SIG-M5 treated with dmso at 0.1 percent for 504 hours (cell line): Measurements from ENCODE around the gene NDUFA9.

ENCODE experiments used
- DNase-seq: peaks from one replicate; lab custom pipeline; 2025; ENCODE audit not compliant: unreplicated experiment; lab: John Stamatoyannopoulos, UW

NDUFA9 gene

DNA sequence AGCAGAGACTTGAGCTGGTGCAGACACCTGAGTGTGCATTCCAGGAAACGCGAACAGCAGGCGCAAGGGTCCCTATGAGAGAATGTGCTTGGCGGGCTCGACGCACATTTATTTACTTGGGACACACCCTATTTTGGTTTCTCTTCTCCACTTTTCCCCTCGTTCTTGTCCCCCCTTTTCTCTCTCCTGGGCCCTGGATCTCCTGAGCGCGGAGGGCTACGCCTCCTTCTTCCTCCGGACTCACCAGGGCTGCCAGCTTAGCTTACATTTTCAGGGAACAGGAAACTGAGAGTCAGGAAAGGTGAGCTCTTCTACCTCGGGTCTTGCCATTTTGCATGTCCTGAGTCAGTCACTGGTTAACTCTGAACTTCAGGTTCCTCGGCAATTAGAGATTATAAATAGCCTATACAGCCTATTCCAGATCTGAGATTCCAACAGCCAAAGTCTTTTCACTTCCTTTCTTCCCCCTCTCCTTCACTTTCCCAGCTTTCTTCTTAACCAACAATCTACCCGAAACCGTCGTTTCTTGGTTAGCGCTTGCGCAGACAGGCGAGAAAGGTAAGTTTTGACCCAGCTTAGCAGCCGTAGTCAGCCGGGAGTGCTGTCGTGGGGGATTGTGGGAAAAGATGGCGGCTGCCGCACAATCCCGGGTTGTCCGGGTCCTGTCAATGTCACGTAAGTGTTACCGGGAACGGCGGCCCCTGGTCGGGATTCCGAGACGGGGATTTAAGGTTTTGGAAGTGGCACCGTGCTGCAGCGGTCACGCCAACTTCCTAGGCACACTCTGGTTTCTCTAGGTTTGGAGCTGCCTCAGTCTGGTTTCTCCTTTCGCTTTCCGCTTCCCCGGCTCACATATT is at the start of gene NDUFA9, which contains the start of gene AKAP3:
Gene NDUFA9, plus strand, starts transcription at position 614 of the 857 bp plus-strand sequence. Its CDS starts 13 bp downstream, at position 627.
Gene AKAP3, minus strand, starts transcription at position 551 of the 857 bp plus-strand sequence. CDS start 10,855 bp downstream, outside the sequence.
- DNase-seq: peak; percentile 78

- no peak for DNase-seq
Observed at GRCh38 chr12:4603421-4603820, 45.5 kb upstream of the NDUFA9 start.

GRCh38 chr12:4603946-4604345 is 45.0 kb upstream of the NDUFA9 start:
- DNase-seq: no peak

DNA sequence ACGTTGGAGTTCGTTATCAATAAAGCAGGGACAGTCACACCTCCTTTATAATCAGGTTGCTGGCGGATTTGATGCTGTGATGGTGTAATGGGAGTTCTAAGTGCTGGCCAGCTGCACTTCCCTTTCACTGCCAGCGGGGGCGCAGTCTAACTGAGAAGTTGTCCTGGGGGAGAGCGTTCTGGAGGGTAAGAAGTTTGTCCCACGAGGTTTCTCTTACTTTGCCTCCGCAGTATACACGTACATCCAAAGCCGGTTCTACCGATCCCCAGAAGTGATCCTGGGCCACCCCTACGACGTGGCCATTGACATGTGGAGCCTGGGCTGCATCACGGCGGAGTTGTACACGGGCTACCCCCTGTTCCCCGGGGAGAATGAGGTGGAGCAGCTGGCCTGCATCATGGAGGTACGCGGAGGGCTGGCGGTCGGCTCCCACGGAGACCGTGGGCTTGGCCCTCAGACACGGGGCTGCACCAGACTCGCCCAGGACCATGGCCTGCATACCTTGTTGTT is 44.2 kb upstream of the NDUFA9 start:
- DNase-seq: peak; percentile 93

DNA sequence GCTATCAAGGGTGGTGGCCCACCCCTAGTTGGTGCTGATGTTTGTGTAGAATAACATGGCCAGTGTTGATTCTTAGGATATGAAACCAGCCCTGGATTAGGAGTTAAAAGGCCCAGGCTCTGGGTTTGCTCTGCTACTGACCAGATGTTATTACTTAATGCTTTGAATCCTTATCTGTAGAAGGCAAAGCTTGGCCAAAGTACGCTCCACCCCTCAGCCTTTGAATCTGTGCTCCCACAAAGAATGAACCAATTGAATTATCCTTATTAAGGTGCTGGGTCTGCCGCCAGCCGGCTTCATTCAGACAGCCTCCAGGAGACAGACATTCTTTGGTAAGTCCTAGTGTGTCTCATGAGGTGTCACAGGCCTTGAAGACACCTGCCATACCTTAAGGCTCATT is 41.9 kb upstream of the NDUFA9 start:
- no peak for DNase-seq

- DNase-seq: no peak
Observed at GRCh38 chr12:4609071-4609470, 39.8 kb upstream of the NDUFA9 start.

DNA sequence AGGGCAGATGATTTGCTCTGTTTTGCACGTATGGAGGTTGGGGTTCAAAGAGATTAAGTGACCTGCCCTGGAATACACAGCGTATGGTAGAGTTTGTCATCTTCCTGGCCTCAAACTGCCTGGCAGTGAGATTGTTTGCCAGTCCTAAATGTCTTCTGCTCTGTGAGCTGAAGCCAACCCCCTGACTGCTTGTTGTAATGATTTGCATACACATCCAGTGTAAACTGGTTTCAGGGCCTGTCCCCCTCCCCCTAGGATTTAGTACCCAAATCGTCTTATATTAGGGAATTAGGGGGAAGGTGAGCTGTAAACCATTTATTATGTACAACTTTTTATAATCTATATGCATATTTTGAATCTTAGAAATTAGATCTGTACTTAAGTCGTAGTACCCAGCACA is 38.4 kb upstream of the NDUFA9 start:
- no peak for DNase-seq

DNA sequence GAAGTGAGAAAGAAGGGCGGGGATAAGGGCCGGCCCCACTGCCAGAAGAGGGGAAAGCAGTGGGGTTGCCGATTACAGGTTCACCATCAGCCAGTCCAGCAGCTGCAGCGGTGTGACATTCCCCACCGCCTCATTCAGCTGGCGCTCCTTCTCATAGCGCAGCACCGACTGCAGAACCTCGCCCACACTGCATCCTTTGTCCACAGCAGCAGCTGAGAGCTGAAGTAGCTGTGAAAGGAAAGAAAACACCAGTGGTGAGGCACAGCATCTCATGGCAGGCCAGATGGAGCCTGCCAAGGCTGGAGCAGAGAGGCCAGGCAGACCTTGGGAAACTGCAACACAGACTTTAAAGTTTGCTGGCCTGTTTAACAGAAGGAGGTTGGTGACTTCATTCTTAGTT is 33.2 kb upstream of the NDUFA9 start:
- DNase-seq: no peak

GRCh38 chr12:4621511-4621910 is 27.4 kb upstream of the NDUFA9 start:
- no peak for DNase-seq

DNA sequence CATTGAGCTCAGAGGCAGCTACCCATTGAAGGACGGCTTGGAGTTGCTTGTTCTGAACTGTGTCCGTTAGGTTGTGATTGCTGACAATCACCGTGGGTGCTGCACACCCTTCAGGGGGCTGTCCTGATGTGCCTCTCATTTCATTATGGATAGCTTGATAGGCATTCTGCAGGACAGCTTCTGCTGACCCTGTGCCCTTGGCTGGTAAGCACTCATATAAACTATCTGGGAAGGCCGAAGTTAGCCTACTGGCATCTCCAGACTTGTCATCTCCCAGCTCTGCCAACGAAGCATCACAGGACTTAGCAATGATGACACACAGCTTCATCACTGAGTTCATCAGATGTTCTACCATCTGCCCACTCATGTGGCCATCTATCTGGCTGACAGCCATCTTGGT is 22.4 kb upstream of the NDUFA9 start:
- DNase-seq: no peak

GRCh38 chr12:4628406-4628805 is 20.5 kb upstream of the NDUFA9 start:
- DNase-seq: no peak

- DNase-seq: no peak
Observed at GRCh38 chr12:4630262-4630661, 18.7 kb upstream of the NDUFA9 start.

DNA sequence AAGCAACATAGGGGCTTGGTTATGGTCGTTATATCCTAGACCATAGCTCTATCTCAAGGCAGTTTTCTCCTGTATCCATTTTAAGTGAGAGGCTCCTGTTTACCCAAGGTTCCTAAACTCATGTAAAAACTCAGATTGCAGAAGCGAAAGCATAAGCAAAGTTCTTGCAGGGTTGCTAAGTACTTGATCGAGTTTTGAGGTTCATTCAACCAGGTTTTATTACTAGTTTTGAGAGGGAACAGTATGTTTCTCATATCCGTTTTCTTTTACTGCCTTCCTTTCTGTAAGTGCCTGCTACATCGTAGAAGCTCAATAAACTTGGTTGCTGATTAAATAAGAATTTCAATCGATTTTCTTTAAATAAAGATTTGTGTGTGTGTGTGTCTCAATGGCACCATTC is 5.2 kb upstream of the NDUFA9 start:
- DNase-seq: no peak

DNA sequence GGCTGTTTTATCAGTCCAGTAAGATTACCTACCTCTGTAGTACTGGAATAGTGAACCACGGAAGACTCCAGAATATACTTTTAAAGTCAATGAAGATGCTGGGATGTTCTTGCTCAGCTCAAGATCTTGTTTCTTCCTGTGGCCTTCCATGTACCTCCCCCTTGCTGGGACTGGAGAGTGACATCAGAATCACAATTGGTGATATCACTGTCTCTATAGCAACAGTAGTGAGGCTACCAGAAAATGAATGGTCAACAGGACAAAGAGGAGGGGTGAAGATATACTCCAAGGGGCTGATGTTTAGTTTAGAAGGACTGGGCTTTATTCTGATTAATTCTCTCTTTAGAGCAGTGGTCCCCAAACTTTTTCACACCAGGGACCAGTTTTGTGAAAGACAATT is 3.9 kb upstream of the NDUFA9 start:
- DNase-seq: no peak

DNA sequence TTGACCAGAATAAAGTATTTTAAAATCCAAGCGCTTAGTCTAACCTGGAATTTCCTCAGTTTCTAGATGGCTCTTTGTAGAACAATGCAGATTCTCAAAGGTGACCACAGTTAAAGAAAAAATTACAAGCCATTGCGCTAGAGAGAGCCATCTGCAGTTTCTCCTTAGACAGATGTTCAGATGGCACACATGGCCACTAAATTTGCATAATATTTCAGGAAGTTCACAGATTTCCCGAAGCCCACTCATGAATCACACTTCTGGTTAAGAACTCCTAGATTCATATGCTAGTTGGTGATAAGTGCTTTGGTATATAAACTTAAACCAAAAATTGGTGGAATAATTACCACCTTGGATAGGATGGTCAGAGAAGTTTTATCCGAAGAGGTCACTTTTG is 812 bp upstream of the NDUFA9 start:
- peak; percentile 35 for DNase-seq

DNA sequence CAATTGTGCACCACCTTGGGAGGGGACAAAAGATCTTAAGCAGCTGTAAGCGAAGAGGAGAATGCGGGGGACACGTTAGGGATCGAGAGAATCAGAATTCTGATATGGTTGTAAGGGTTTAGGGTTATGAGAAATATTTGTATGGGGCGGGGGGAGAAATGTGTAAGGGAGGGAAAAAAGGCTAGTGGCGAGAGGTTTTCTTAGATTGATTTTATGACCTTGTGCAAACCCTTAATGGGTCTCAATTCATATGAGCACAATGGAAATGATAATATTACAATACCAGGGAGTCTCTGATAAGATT is 396 bp downstream of the NDUFA9 start:
- DNase-seq: no peak

DNA sequence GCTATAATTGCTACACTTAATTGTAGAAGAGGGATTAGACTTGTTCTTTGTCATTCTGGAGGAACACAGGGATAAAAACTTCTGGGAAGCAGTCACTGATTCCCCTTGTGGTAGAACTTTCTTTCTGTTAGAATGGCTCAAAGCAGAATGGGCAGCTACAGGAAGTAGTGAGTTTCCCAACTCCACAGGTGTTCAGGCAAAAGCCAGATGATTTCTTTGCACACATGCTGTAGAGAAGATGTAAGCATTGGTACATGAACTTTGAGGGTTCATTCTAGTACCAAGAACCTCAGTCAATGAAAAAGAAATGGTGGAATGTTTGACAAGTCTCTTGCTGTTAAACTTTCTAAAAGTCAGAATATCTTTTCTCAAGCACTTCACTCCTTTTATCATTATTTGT is 4.3 kb downstream of the NDUFA9 start:
- no peak for DNase-seq

DNA sequence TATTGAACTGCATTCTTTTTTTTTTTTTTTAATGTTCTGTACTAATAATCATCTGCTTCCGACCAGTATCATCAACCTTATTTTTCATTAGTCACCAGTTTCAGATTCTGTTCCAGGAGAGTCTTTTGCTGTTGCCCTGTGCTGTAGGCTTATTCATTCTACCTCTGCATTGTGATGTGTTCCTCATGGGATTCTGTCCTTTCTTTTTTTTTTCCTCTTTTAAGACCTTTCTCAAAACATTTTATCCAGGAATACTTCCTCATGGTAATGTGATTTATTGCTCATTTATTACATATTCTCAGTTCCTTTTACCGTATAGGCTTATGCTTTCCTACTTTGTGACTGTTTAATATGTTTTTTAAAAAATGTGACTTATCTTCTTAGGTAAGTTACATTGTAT is 4.8 kb downstream of the NDUFA9 start:
- DNase-seq: no peak

DNA sequence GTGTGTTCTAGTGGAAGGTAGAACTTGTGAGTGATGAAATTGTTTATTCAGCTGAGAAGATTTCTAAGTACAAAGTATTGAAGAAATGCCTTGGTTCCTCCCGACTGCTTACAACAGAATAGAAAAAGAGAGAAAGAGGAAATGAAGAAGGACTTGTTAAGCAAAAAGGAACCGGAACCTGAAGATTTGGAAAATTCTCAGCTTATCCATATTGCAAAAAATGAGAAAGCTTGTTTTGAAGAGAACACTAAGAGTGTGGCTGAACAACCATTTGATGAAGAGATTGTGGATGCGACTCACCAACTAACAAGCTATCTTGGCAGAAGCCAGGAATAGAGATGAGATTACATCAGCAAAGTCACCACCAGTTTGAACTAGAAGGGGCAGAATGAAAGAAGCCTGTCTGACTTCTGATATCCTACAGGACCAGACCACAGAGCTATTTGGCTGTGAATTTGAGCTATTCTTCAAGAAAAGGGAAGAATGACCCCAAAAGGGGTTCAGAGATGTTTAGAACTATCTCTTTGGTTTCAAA is 15.1 kb downstream of the NDUFA9 start:
- DNase-seq: peak; percentile 35

- DNase-seq: no peak
Observed at GRCh38 chr12:4665236-4665635, 16.3 kb downstream of the NDUFA9 start.

DNA sequence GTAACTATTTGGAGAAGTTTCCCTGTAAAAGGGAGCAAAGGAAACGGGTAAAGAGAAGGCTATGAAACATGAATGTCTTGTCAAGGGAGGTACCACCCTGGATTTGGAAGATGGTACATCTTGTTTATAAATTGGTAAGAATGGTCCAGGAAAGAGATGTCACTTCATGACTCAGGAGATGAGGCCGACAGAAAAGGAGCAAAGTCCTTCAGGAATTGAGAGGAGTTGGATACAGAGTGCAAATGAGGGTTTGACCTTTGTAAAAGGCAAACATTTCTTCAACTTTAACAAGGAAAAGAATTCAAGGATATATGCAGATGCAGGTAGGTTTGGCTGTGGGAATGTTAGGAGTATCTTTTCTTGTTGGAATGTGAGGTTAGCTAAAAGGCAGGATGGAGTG is 30.8 kb downstream of the NDUFA9 start:
- no peak for DNase-seq

GRCh38 chr12:4681732-4682131 is 32.8 kb downstream of the NDUFA9 start:
- DNase-seq: no peak

- no peak for DNase-seq
Observed at GRCh38 chr12:4685317-4685716, 36.4 kb downstream of the NDUFA9 start.
